Fibroblast of the aortic adventitia (primary cell): ENCODE measurements around the gene TC2N. TPM values are rescaled to one million over a fixed set of nuclear protein-coding genes. Genes with fewer than 3 reads are reported as not detected.
A peak's percentile ranks its signal among the peaks of the same experiment; 100 is the strongest.

Experiments used
- DNase-seq: peaks from one replicate; pipeline ENCODE4 v3.0.0-alpha.2; 2010; ENCODE audit warnings: low read depth
- H3K4me3 ChIP-seq: 2 replicates; pipeline ENCODE4 v1.5.1; 2011; ENCODE audit warnings: low read depth, mild to moderate bottlenecking, control low read depth, low read length, moderate library complexity
- total RNA-seq: library from RNA; depleted of rRNA; stranded (reverse); fragments of >200 nt; gene quantifications from 2 replicates; pipeline ENCODE4 v1.2.3, GENCODE V29; 2012; ENCODE audit warnings: low replicate concordance
- TF ChIP-seq, protein P1 (sequence below): IDR thresholded peaks from 2 replicates; pipeline ENCODE4 v1.5.1; 2011; ENCODE audit warnings: mild to moderate bottlenecking, low read length, control low read depth, inconsistent platforms; ENCODE audit not compliant: insufficient read depth

Gene TC2N
- 0.16 and 1.6 TPM in 2 replicates for total RNA-seq

DNA sequence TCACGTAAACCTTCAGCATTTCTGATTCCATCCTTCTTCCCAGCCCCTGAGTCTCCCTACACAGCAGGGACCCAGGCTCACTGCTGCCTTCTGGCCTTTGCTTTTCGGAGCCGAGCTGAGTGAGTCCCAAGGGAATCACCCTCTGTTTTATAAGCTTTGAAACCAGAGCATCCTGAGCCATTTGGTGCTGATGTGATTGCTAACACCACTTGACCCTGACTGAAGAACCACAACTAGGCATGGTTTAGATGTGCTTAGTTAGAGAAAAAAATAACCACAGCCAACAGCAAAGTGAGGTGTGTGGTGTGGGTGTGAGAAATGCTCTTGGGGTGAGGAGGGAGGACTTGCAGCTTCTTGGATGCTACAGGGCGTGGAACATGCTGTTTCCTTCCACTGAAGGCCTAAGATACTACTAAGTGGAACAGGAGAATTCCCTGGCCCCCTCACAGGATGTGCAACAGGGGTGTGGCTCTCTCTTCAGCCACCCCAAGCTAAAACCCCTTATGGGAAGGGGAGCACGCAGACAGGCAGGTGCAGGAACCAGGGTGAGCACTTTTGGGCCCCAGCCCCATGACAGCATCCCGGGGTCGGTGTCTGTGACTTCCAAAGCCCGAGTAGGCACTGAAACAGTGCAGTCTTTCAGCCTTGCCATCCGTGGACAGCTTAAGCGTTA, at the start of gene TC2N:
TC2N (minus strand) TSS at position 221 of the 673 bp plus-strand sequence. CDS start 53,767 bp downstream, outside the sequence.
- DNase-seq: no peak
- TF ChIP-seq, protein P1, sequence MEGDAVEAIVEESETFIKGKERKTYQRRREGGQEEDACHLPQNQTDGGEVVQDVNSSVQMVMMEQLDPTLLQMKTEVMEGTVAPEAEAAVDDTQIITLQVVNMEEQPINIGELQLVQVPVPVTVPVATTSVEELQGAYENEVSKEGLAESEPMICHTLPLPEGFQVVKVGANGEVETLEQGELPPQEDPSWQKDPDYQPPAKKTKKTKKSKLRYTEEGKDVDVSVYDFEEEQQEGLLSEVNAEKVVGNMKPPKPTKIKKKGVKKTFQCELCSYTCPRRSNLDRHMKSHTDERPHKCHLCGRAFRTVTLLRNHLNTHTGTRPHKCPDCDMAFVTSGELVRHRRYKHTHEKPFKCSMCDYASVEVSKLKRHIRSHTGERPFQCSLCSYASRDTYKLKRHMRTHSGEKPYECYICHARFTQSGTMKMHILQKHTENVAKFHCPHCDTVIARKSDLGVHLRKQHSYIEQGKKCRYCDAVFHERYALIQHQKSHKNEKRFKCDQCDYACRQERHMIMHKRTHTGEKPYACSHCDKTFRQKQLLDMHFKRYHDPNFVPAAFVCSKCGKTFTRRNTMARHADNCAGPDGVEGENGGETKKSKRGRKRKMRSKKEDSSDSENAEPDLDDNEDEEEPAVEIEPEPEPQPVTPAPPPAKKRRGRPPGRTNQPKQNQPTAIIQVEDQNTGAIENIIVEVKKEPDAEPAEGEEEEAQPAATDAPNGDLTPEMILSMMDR: no peak
- H3K4me3 ChIP-seq: no peak within 1 kb of the TSS

DNA sequence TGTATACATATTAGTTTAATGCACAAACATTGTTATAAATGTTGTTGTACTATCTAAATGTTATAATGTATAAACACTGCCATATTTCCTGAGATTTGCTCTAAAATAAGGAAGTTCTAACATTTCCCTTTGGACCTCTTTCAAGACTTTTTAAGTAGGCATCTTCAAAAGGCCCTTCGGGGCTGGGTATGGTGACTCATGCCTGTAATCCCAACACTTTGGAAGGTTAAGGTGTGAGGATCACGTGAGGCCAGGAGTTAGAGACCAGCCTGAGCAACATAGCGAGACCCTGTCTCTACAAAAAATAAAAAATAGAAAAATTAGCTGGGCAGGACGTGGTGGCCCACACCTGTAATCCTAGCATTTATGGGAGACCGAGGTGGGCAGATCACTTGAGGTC, 44.7 kb upstream of the TC2N start:
- no peak for DNase-seq
- H3K4me3 ChIP-seq: no peak overlapping the region
- TF ChIP-seq, protein P1: no peak

DNA sequence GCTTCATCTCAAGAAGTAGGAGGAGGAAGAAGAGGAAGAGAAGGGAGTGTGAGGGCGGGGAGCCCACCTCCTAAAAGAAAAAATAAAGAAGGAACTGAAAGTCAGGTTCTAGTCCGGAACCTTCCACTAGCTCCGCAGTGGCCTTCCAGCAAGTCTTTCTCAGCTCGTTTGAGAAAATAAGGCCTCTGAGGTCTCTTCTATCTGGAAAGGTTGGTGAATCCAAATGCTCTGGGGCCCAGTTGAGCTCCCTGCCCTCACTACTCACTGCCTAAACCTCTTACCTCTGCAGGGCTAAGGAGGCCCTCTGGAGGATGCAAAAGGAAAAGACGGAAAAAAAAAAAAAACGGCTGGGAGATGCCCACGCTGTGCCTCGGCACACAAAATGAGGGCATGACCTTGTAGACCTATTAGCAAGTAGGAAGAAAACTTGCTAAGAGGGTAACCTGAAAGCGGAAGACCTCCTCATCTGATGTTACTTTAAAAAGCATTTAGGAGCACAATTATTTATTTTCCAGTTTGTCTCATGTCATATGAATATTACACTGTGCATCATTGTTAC, 44.2 kb upstream of the TC2N start:
- no peak overlapping the region for H3K4me3 ChIP-seq
- DNase-seq: peak; percentile 65
- TF ChIP-seq, protein P1: peak; percentile 65

DNA sequence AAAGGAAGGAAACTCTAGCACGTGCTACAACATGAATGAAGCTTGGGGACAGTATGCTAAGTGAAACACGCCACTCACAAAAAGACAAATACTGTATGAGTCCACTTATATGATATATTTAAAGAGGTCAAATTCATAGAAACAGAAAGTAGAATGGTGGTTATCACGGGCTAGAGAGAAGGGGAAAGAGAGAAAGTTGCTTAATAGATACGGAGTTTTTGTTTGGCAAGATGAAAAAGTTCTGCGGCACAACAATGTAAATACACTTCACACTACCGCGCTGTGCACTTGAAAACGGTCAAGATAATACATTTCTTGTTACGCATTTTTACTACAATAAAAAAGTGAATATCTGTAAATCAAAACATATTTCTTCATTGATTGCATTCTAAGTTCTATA, 42.9 kb upstream of the TC2N start:
- H3K4me3 ChIP-seq: no peak overlapping the region
- no peak for DNase-seq
- TF ChIP-seq, protein P1: no peak

- no peak for DNase-seq
- TF ChIP-seq, protein P1: no peak
- H3K4me3 ChIP-seq: no peak overlapping the region
These were observed 39.0 kb upstream of the TC2N start for GRCh38 chr14:91906374-91906773.

DNA sequence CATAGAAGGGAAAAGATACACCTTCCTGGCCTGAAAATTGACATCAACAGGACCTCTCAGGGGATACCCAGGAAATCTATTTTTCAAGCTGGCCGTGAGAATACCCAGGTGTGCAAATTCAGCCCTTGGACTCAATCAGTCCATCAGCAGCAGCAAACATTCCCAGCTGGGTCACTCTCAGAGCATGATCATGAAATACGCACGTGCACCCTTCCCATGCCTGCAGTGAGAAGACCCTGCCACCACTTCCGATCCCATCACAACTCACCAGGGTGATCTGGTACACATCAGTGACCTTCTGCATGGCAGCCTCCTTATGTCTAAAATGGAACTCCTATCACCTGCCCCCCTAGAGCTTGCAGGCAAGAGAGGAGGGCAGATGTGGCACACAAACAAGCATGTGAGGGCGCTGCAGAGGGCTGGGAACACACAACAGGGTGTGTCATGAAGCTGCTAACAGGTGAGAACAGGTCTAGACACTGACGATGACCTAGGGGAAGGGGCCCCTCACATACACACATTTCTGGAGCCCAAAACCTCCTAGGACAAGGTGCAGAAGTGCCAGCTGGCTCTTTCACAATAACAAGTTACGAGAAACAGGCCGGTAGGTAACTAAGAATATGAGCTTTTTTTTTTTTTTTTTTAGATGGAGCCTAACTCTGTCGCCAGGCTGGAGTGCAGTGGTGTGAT, 37.8 kb upstream of the TC2N start:
- H3K4me3 ChIP-seq: no peak overlapping the region
- TF ChIP-seq, protein P1: no peak
- DNase-seq: no peak
